NCI-H2081 treated with DMSO at 0.1 percent for 48 hours (cell line): ENCODE measurements around the gene ELF1.
"Not testable (repeated sequence)": the region's sequence is repeated elsewhere in the genome, so short reads cannot be mapped to it uniquely, and the experiment has no call there.

Experiments
- DNase-seq: peaks from one replicate; lab custom pipeline; 2025; lab: John Stamatoyannopoulos, UW

ELF1 gene

DNA sequence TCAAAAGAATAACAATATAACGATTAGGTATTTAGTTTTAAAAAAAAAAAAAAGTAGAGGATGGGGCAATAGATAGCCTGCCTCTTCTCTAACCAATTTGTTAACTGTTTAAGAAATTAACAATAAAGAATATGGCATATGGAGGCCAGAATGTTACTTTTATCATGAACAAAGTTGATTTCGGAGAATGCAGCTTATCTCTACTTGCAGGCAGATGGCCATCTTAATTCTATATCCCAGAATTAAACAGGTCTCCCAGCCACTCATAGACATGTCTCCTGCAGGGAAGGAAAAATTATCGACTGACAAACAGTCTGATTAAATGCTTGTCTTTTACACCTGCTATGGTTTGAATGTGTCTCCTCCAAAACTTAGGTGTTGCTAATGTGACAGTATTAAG lies 133.1 kb downstream of the ELF1 start:
- no peak for DNase-seq

DNA sequence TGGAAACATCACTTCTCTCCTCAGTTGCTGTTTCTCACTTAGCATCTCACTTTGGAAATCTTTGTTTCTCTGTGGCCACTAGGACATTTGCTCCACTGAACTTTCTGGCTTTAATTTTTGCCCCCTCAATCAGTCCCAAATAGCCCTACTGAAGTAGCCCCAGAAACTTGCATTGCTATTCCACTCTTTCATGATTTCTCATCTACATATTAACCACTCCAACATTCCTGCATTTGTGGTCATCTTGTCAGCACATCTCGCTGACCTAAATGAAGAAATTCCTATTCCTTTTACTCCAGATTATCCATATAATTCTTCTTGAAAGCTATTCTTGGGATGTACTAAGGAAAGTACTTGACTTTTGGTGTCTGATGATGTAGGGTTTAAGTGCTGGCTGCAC lies 134.9 kb downstream of the ELF1 start:
- not testable (repeated sequence) for DNase-seq
